NOMO-1 treated with dmso at 0.1 percent for 144 hours (cell line): ENCODE results near the gene RANBP10.

ENCODE experiments used
- DNase-seq: peaks from one replicate; lab custom pipeline; 2025; ENCODE audit not compliant: unreplicated experiment; lab: John Stamatoyannopoulos, UW

Gene RANBP10

DNA sequence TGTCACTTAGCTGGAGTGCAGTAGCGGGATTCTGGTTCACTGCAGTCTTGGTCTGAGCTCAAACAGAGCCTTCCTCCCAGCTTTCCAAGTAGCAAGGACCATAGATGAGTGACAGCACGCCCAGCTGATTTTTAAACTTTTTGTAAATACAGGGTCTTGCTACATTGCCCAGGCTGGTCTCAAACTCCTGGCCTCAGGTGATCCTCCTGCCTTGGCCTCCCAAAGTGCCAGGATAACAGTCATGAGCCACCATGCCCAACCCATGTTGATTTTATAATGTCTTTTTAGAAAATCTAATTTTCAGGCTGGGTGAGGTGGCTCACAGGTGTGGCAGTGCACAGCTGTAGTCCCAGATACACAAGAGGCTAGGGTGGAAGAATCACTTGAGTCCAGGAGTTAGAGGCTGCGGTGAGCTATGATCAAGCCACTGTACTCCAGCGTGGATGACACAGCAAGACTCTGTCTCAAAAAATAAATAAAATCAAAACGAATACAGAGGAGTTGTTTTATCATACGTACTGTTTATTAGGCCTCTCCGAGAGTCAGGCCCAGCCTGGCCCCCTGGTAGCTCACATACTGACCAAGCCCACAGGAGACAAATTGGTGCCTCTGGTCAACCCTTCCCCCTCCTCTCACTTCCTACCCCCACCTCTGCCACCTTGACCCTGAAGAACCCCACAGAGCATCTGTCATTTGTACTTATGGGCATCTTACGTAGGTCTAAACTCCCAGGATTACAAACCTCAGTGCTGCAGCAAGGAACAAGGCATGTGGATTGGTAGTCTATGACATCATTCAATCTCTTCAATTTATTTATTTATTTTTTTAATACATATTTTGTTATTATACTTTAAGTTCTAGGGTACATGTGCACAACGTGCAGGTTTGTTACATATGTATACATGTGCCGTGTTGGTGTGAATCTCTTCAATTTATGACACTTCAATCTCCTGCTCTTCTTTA, 126.1 kb downstream of the RANBP10 start:
- no peak for DNase-seq

DNA sequence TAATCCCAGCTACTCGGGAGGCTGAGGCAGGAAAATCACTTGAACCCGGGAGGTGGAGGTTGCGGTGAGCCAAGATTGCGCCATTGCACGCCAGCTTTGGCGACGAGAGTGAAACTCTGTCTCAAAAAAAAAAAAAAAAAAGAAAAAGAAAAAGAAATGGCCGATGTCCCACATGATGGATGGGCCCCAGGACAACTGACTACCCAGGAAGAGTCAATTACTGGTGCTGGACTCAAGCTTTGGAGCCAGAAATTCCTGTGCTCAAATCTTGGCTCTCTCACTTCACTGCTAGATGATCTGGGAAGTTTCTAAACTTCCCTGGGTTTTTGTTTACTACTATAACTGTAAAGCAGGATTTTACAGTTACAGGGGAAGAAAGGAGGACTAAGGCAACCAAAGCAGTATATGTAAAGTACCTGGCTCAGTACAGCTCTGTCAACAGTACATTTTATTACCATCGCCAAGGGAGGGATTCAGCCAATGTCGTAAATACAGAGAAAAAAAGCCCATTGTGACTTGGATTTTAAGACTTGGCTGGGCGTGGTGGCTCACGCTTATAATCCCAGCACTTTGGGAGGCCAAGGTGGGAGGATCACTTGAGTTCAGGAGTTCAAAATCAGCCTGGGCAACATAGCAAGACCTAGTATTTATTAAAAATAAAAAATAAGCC, 127.9 kb downstream of the RANBP10 start:
- DNase-seq = no peak

- DNase-seq = no peak
Measured at GRCh38 chr16:67677712-67678111, 128.6 kb downstream of the RANBP10 start.

DNA sequence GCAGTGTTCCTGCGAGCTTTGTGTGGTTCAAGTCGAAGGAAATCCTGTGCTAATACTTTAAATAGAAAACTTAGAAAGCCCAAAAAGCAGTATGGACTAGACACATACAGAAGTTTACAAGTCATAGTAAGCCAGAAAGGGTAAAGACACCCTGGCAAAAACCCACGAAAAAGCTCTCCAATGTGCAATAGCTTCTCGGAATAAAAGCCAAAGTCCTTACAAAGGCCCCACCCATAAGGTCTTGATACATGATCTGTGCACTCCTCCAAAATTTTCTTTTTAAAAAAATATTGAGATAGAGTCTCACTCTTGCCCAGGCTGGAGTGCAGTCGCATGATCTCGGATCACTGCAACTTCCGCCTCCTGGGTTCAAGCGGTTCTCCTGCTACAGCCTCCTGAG, 129.4 kb downstream of the RANBP10 start:
- DNase-seq = no peak

- DNase-seq = no peak
Measured at GRCh38 chr16:67676516-67676915, 129.8 kb downstream of the RANBP10 start.

GRCh38 chr16:67675999-67676398, 130.4 kb downstream of the RANBP10 start:
- DNase-seq = no peak

DNA sequence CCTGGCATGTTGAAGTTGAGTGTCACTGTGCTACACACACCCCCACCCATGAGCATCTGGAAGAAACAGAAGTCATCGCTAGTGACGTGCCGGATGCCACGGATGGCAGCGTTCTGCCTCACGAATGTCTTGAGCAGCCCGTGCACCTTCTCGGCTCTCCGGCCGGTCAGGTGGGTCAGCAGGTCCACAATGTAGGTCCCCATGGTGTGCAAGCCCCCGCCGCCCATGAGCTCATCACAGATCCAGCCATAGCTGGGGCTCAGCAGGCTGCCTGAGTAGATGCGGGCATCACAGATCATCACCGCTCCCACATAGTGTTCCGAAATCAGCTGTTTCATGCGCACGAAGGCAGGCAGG, 130.8 kb downstream of the RANBP10 start:
- no peak for DNase-seq

DNA sequence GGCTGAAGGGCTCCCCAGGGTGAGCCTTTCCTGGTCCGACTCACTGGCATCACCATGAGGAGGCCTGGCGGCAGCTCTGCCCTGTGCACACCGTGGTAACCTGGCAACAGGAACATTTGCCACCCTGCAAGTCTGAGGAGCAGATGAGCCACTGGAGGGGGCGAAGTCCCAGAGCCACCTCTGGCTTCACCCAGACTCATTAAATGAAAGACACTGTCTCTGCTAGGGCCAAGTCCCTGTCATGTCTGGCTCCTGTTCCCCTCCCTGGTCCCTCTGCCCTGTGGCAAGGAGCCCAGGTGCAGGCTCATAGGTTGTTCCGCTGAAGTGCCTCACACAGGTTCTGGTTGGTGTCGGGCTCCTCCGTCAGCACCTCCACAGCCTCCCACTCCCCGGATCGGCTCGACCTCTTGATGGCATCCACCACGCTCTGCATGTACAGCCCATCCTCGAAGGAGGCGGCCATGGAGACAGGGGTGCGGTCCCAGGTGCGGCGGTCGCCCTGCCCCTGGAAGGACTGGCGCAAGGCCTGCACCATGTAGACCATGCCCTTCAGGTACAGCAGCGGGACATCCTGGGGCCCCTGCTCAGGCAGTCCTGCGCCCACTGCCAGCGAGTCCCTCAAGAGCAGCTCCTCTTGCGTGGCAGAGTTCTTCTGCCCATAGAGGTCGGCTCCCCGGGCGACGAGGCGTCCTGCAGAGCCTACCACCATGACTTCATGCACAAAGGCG, 131.3 kb downstream of the RANBP10 start:
- no peak for DNase-seq

- no peak for DNase-seq
Measured at GRCh38 chr16:67673712-67674580, 132.4 kb downstream of the RANBP10 start.
